C4-2B (cell line): ENCODE results near the gene RTN1.

Experiments
- ZFX ChIP-seq: fragments of 450-650 bp; IDR thresholded peaks from 2 replicates; pipeline ENCODE4 v1.6.1; 2017
- TF ChIP-seq, protein P1 (sequence below): fragments of 450-650 bp; conservative IDR thresholded peaks from 2 replicates; pipeline ENCODE4 v1.5.1; 2017; ENCODE audit warnings: mild to moderate bottlenecking

DNA sequence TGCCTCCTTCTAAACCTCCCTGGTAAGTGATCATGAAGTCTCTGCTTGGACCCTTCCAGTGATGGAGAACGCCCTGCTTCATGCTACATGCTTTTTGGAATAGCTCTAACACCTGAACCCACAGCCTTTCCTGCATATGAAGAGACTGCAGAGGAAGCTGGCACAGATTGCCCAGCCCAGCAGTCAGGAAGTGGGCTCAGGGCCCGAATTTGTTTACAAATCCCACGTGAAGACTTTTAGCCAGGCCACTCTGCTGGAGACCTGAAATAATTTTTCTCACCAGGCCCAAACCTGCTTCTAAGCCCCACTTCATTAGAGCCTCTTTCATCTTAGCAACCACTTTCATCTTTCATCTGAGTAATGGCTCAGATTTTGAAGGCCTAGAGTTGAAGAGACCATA is 22.9 kb downstream of the RTN1 start:
- TF ChIP-seq, protein P1, sequence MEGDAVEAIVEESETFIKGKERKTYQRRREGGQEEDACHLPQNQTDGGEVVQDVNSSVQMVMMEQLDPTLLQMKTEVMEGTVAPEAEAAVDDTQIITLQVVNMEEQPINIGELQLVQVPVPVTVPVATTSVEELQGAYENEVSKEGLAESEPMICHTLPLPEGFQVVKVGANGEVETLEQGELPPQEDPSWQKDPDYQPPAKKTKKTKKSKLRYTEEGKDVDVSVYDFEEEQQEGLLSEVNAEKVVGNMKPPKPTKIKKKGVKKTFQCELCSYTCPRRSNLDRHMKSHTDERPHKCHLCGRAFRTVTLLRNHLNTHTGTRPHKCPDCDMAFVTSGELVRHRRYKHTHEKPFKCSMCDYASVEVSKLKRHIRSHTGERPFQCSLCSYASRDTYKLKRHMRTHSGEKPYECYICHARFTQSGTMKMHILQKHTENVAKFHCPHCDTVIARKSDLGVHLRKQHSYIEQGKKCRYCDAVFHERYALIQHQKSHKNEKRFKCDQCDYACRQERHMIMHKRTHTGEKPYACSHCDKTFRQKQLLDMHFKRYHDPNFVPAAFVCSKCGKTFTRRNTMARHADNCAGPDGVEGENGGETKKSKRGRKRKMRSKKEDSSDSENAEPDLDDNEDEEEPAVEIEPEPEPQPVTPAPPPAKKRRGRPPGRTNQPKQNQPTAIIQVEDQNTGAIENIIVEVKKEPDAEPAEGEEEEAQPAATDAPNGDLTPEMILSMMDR = no peak
- no peak for TF ChIP-seq ZFX
